Right atrium auricular region (tissue), 2 donors: ENCODE measurements around the gene SULF2. TPM values are rescaled to one million over a fixed set of nuclear protein-coding genes. Genes with fewer than 3 reads are reported as not detected.

Experiments used
- DNase-seq: peaks from one replicate; pipeline ENCODE4 v3.0.0-alpha.2; 2019; ENCODE audit warnings: low spot score
- H3K27ac ChIP-seq, 2 donors: fragments of 200-600 bp; sonication (generic); 1 replicate in 1 of 2; 2 replicates in 1 of 2; pipeline ENCODE4 v1.5.1; 2016 to 2019
- H3K27me3 ChIP-seq, 2 donors: fragments of 200-600 bp; sonication (generic); one replicate each; pipeline versions ENCODE4 v1.5.1 to v1.6.0; 2017 to 2019
- H3K36me3 ChIP-seq: fragments of 200-600 bp; sonication (generic); one replicate; pipeline ENCODE4 v1.5.1; 2016
- H3K4me1 ChIP-seq, 2 donors: fragments of 200-600 bp; sonication (generic); one replicate each; pipeline versions ENCODE4 v1.5.1 to v1.6.0; 2017 to 2019
- H3K4me3 ChIP-seq, 2 donors: fragments of 200-600 bp; sonication (generic); 1 replicate in 1 of 2; 2 replicates in 1 of 2; pipeline ENCODE4 v1.5.1; 2017 to 2019; ENCODE audit warnings: mild to moderate bottlenecking in 1 of 2, moderate library complexity in 1 of 2
- H3K9me3 ChIP-seq, 2 donors: fragments of 200-600 bp; sonication (generic); one replicate each; pipeline ENCODE4 v1.5.1; 2019
- CTCF ChIP-seq, 2 donors: fragments of 200-600 bp; sonication (generic); IDR thresholded peaks; one replicate each; pipeline ENCODE4 v1.5.1; 2019; ENCODE audit warnings: antibody characterized with exemption in 2 of 2
- total RNA-seq, 2 donors: library from RNA; depleted of rRNA; stranded (reverse); fragments of >200 nt; gene quantifications; one replicate each; pipeline ENCODE4 v1.1.0, GENCODE V29; 2016

Gene SULF2
- total RNA-seq, 2 donors from 2014 or later, result 33.7 to 57.8 TPM

- no peak overlapping the region for H3K27ac ChIP-seq
- no peak for DNase-seq
- TF ChIP-seq CTCF (IDR thresholded peaks at IDR 0.05), result no peak
- H3K9me3 ChIP-seq, result no peaks in the 10 kb centered on the region
- H3K36me3 ChIP-seq, result no peaks in the 10 kb centered on the region
- no peaks in the 10 kb centered on the region for H3K27me3 ChIP-seq
- no peaks in the 10 kb centered on the region for H3K4me1 ChIP-seq
- H3K4me3 ChIP-seq, result no peak overlapping the region
These were observed 112.2 kb downstream of the SULF2 start for GRCh38 chr20:47672886-47673670.

GRCh38 chr20:47672166-47672565, 113.1 kb downstream of the SULF2 start:
- Histone ChIP-seq H3K4me3 (no peak overlapping the region), H3K27me3 (no peaks in the 10 kb centered on the region), H3K9me3 (no peaks in the 10 kb centered on the region), H3K27ac (no peak overlapping the region), H3K4me1 (no peaks in the 10 kb centered on the region), H3K36me3 (no peaks in the 10 kb centered on the region)
- no peak for DNase-seq
- TF ChIP-seq CTCF (IDR thresholded peaks at IDR 0.05), result no peak

GRCh38 chr20:47670913-47671312, 114.4 kb downstream of the SULF2 start:
- Histone ChIP-seq H3K4me3 (no peak overlapping the region), H3K27me3 (no peaks in the 10 kb centered on the region), H3K27ac (no peak overlapping the region), H3K4me1 (no peaks in the 10 kb centered on the region), H3K9me3 (no peaks in the 10 kb centered on the region), H3K36me3 (no peaks in the 10 kb centered on the region)
- TF ChIP-seq CTCF (IDR thresholded peaks at IDR 0.05), result no peak
- DNase-seq, result no peak

GRCh38 chr20:47669927-47670890, 115.1 kb downstream of the SULF2 start:
- Histone ChIP-seq H3K27ac (no peak overlapping the region), H3K27me3 (no peaks in the 10 kb centered on the region), H3K36me3 (no peaks in the 10 kb centered on the region), H3K4me3 (no peak overlapping the region), H3K9me3 (no peaks in the 10 kb centered on the region), H3K4me1 (no peaks in the 10 kb centered on the region)
- no peak for TF ChIP-seq CTCF (IDR thresholded peaks at IDR 0.05)
- DNase-seq, result no peak

GRCh38 chr20:47669489-47669888, 115.8 kb downstream of the SULF2 start:
- H3K4me3 ChIP-seq, result no peak overlapping the region
- DNase-seq, result no peak
- no peaks in the 10 kb centered on the region for H3K27me3 ChIP-seq
- no peaks in the 10 kb centered on the region for H3K9me3 ChIP-seq
- H3K36me3 ChIP-seq, result no peaks in the 10 kb centered on the region
- H3K27ac ChIP-seq, result no peak overlapping the region
- no peak for TF ChIP-seq CTCF (IDR thresholded peaks at IDR 0.05)
- no peaks in the 10 kb centered on the region for H3K4me1 ChIP-seq
